NT2/D1 (cell line): ENCODE data around the gene NLRX1.
"Not testable (repeated sequence)": the region's sequence is repeated elsewhere in the genome, so short reads cannot be mapped to it uniquely, and the experiment has no call there.

Experiments
- DNase-seq: peaks from one replicate; pipeline ENCODE4 v3.0.0-alpha.2; 2011; ENCODE audit warnings: low read depth, low spot score
- H3K27me3 ChIP-seq: 2 replicates; pipeline ENCODE4 v1.6.0; 2011; ENCODE audit warnings: mild to moderate bottlenecking; ENCODE audit not compliant: insufficient read length, insufficient read depth
- H3K36me3 ChIP-seq: 2 replicates; pipeline ENCODE4 v1.6.1; 2011; ENCODE audit warnings: mild to moderate bottlenecking, low read length, mixed read lengths; ENCODE audit not compliant: insufficient read depth, insufficient read length
- H3K4me1 ChIP-seq: 2 replicates; pipeline ENCODE4 v1.5.1; 2011; ENCODE audit not compliant: insufficient read depth, insufficient read length
- H3K4me3 ChIP-seq: 2 replicates; pipeline ENCODE4 v1.5.1; 2011; ENCODE audit warnings: low read depth; ENCODE audit not compliant: insufficient read length
- H3K9ac ChIP-seq: 2 replicates; pipeline ENCODE4 v1.6.0; 2011; ENCODE audit warnings: low read depth; ENCODE audit not compliant: insufficient read length
- H3K9me3 ChIP-seq: 2 replicates; pipeline ENCODE4 v1.5.1; 2011; ENCODE audit warnings: mild to moderate bottlenecking, low read length; ENCODE audit not compliant: insufficient read depth
- SUZ12 ChIP-seq: IDR thresholded peaks from 2 replicates; pipeline ENCODE4 v1.6.1; 2011; ENCODE audit not compliant: insufficient read length, insufficient read depth; ENCODE audit errors: extremely low read depth
- YY1 ChIP-seq: IDR thresholded peaks from 2 replicates; pipeline ENCODE4 v1.6.1; 2011; ENCODE audit not compliant: insufficient read length, insufficient read depth
- ZNF274 ChIP-seq: IDR thresholded peaks from 2 replicates; pipeline ENCODE4 v1.6.1; 2011; ENCODE audit warnings: mild to moderate bottlenecking, low read depth, low read length

NLRX1 gene

DNA sequence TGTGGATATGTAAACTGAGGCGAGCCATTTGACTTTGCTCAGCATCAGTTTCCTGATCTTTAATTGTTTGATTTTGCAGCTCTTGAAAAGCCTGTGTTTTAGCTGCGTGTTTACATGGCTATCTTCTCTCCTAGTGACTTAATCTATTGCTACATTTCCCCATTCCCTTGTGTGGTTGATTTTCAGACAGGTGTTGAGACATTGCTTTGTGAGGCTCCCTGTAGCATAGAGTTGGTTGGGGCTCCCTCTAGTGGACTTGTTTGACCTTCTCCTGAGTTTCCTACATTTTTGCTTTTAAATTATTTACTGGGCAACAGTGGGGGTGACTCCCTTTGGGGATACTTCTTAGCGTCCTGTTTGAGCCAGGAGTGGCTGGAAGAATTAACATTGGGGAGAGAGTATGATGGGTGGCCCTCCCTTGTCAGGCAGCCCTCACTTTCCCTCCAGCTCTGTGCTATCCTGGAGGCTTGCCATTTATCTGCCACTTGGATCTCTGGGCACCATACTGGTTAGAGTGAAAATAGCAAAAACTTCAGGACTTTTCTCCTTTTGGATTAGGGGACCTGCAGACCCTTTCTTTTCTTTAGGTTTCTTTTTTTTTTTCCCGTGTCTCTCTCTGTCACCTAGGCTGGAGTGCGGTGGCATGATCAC, 28.4 kb downstream of the NLRX1 start:
- no peak for TF ChIP-seq SUZ12
- no peak for TF ChIP-seq ZNF274
- TF ChIP-seq YY1, result no peak
- DNase-seq, result peak; percentile 65
- Histone ChIP-seq H3K9ac (no peak overlapping the region), H3K36me3 (no peaks in the 10 kb centered on the region), H3K9me3 (no peaks in the 10 kb centered on the region), H3K27me3 (no peaks in the 10 kb centered on the region), H3K4me1 (peaks cover 3% of the 10 kb centered on the region), H3K4me3 (no peak overlapping the region)

DNA sequence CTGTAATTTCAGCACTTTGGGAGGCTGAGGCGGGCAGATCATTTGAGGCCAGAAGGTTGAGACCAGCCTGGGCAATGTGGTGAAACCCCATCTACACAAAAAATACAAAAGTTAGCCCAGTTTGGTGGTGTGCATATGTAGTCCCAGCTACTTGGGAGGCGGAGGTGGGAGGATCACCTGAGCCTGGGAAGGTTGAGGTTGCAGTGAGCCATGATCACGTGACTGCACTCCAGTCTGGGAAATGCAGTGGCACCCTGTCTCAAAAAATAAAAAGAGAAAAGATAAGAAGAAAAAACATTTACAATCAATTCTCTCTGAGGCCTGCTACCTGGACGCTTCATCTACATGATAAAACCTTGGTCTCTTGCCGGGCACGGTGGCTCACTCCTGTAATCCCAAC, 30.4 kb downstream of the NLRX1 start:
- TF ChIP-seq SUZ12, result no peak
- no peak overlapping the region for H3K4me3 ChIP-seq
- no peak overlapping the region for H3K9ac ChIP-seq
- no peaks in the 10 kb centered on the region for H3K27me3 ChIP-seq
- no peaks in the 10 kb centered on the region for H3K4me1 ChIP-seq
- no peak for DNase-seq
- no peaks in the 10 kb centered on the region for H3K9me3 ChIP-seq
- H3K36me3 ChIP-seq, result no peaks in the 10 kb centered on the region

DNA sequence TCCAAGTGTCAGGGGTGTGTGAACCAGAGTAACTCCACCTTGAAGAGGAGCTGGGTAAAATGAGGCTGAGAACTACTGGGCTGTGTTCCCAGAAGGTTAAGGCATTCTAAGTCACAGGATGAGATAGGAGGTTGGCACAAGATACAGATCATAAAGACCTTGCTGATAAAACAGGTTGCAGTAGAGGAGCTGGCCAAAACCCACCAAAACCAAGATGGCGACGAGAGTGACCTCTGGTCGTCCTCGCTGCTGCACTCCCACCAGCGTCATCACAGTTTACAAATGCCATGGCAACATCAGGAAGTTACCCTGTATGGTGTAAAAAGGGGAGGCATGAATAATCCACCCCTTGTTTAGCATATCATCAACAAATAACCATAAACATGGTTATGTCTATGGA, 32.7 kb downstream of the NLRX1 start:
- H3K9me3 ChIP-seq, H3K4me1 ChIP-seq, DNase-seq, H3K9ac ChIP-seq, H3K4me3 ChIP-seq, H3K36me3 ChIP-seq, H3K27me3 ChIP-seq: not testable (repeated sequence)

DNA sequence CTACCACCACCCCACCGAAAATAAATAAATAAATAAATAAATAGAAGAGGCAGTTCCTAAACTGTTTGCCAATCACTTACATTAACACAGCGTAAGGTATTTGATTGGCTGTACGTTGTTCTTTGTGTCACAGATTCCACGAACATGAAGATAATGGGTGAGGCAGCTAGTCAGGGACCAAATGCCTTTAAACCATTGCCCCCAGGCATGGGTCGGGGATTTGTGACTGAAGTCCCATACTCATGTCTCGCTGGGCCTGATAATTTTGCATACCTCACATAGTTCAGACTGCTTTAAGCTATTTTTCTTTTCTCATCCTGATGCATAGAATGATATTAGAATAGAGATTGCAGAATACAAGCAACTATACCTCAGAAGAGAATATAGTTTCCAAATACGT, 34.0 kb downstream of the NLRX1 start:
- DNase-seq, result no peak
- Histone ChIP-seq H3K36me3 (no peaks in the 10 kb centered on the region), H3K9ac (no peak overlapping the region), H3K4me1 (no peaks in the 10 kb centered on the region), H3K9me3 (no peaks in the 10 kb centered on the region), H3K4me3 (no peak overlapping the region), H3K27me3 (no peaks in the 10 kb centered on the region)
- no peak for TF ChIP-seq SUZ12

DNA sequence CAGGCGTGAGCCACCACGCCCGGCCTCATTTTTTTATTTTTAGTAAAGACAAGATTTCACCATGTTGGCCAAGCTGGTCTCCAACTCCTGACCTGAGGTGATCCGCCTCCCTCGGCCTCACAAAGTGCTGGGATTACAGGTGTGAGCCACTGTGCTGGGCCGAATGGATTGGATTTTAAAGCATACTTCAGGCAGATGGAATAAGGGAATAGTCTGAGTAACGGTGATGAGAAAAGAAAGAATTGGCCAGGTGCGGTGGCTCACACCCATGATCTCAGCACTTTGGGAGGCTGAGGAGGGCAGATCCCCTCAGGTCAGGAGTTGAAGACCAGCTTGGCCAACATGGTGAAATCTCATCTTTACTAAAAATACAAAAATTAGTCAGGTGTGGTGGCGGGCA, 35.5 kb downstream of the NLRX1 start:
- no peak for DNase-seq
- Histone ChIP-seq H3K4me1 (no peaks in the 10 kb centered on the region), H3K9ac (no peak overlapping the region), H3K4me3 (no peak overlapping the region), H3K9me3 (no peaks in the 10 kb centered on the region), H3K27me3 (no peaks in the 10 kb centered on the region), H3K36me3 (no peaks in the 10 kb centered on the region)
- TF ChIP-seq YY1 (no peak), ZNF274 (no peak), SUZ12 (no peak)

DNA sequence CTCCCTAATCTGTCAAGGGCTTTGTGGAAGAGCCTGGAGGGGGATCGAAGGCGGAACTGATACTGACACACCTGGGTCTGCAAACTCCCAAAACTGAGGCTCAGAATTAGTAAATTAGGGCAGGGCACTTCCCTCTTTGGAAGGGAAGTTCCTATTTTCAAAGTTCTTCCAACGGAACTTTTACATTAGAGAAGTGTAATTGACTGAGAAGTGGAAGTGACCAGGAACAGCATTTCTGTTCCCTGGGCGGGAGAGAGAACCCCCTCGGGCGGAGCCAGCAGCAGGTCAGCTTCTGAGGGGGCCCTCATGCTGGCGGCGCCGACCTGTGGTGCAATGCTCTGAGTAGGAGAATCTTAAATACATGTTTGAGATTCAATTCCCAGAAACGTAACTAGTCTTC, 36.6 kb downstream of the NLRX1 start:
- Histone ChIP-seq H3K9me3 (no peaks in the 10 kb centered on the region), H3K4me1 (no peaks in the 10 kb centered on the region), H3K27me3 (no peaks in the 10 kb centered on the region), H3K4me3 (no peak overlapping the region), H3K9ac (no peak overlapping the region), H3K36me3 (no peaks in the 10 kb centered on the region)
- no peak for DNase-seq
- TF ChIP-seq YY1 (no peak), ZNF274 (no peak), SUZ12 (no peak)

DNA sequence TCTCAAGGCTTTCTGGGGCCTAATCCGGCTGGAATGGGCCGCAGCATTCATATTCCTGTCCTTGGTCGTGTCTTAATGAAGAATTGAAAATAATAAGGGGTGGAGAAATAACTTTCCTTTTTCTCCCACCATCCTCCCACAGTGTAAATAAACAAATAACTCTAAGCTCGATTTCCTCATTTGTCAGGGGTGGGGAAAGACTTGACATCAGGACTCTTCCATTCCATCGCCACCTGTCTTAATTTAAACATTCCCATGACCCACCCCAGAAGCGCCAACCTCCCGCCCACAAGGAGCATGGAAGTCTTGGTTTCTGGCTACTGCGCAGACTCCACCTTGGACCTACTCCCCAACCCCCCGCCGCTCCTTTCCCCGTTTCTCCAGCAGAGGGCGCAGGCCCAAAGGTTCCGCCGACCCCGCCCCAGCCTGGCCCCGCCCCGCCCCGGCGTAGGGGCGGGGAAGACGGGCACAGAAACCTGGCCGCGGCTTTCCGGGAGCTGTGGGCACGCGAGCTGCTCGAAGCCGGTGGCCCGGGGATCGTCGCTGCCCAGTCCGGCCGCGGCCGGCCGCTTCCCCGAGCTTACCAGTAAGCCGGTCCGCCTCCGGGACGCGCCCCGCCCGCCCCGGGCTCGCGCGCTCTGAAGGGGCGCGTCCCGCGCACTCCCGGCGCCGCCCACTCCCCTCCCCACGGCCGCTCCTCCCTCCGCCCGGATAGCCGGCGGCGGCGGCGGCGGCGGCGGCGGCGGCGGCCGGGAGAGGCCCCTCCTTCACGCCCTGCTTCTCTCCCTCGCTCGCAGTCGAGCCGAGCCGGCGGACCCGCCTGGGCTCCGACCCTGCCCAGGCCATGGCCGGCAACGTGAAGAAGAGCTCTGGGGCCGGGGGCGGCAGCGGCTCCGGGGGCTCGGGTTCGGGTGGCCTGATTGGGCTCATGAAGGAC, 37.3 kb downstream of the NLRX1 start, which contains the start of gene CBL:
Gene CBL (plus strand): TSS at position 766 of the 937 bp plus-strand sequence. CDS start 79 bp downstream, at position 845.
- Histone ChIP-seq H3K9ac (peak within 1 kb of the TSS; percentile 87), H3K36me3 (no peaks in the 10 kb centered on the region), H3K4me3 (peak within 1 kb of the TSS; percentile 71), H3K4me1 (no peaks in the 10 kb centered on the region), H3K9me3 (no peaks in the 10 kb centered on the region), H3K27me3 (no peaks in the 10 kb centered on the region)
- peak; percentile 74 for DNase-seq
- TF ChIP-seq SUZ12 (no peak), ZNF274 (no peak), YY1 (no peak)
